ENCODE data around the gene HPCAL1.

The HPCAL1 gene

DNA sequence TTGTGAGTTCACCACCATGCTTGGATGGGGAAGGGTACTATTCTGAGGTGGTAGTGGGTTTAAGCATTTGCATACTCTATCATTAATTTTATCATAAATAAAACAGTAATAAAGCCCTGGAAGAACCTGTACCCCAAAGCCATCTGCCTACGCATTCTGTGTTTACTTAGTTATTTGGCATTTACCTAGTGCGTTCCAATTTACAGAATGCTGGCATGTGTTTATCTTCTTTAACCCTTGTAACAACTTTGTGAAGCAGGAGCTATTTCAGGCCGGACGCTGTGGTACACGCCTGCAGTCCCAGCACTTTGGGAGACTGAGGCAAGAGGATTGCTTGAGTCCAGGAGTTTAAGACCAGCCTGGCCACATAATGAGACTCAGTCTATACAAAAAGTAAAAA lies 163.2 kb downstream of the HPCAL1 start:
- DNase-seq (ENCODE audit: low read depth in 2 of 2): no peak

DNA sequence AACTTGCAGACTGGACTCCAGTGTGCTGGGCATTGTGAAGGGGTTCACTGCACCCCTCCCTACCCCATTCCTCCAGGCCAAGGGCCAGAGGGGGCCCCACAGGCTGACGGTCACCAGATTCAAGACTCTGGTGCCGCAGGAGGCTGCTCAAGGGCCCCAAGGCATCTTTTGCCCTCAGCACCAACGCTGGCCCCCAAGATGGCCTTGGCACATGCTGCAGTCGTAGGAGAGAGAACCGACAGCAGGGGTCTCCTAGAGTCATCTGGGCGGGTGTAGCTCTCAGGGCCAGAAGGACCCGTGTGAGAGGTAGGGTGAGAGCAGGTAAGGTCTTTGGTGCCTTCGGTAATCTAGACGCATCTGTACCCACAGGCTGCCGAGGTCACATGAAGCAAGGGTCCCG lies 164.1 kb downstream of the HPCAL1 start:
- no peak for DNase-seq (ENCODE audit: low read depth in 2 of 2)

DNA sequence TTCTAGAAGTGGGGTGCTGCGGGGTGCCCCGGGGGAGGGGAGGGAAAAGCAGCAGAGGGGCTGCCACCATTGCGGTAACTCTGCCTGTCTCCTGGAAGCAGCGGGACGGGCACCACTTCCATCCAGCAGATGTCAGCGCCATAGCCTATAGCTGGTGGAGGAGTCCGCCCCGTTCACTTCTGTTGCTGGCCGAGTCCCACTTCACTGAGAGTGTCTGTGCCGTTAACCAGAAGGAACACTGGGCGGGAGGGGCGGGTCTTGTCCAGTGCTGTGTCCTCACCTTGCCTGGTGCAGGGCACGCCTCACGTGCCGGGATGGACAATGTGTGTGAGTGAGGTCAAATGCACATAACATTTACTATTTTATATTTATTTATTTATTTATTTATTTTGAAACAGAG lies 164.7 kb downstream of the HPCAL1 start:
- no peak for DNase-seq (ENCODE audit: low read depth in 2 of 2)

DNA sequence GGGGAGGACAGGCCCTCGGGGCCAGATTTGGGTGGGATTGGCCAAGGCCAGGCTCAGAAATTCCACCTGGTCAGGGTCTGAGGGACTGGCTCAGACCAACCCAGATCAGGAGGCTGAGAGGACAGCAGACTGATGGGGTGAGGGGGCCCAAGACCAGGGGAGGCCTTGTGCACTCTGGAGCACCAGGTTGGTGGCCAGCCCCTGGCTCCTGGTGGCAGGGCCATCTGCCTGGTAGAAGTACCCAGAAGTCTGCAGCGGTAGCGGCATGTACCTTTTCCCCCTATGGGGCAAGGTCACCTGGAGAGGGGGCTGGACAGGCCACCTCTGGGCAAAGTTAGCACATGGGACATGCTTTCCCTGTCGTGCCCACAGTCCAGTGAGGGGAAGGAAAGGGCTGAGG lies 166.6 kb downstream of the HPCAL1 start:
- no peak for DNase-seq (ENCODE audit: low read depth in 2 of 2)

DNA sequence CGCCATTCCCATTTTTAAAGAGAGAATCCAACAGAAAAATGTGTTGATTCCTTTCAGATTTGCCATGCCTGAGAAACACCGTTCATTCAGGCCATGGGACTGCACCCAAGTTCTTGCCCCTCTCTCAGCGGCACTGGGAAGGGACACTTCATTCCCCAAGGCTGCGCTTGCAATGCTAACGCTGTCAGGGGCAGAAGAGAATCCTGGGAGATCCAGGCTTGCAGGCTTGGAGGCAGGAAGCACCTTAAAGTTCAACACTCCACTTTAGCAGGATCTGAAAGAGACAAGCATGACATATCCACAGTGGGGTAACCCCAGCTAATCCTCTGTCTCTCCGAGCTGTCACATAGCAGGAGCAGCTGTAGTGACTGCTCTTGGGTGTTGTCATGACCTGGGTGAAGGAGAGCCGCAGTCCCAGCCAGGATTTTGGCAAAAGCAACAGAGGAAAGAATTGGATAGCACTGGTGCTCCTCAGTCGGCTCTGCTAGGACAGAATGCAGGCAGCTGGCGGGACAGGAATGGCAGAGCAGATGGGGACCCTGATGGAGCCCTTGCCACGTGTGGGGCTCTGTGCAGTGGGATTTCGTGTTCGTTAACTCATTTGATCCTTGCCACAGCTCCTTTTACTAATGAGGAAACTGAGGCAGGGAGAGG lies 167.4 kb downstream of the HPCAL1 start:
- DNase-seq (ENCODE audit: low read depth in 2 of 2): no peak

DNA sequence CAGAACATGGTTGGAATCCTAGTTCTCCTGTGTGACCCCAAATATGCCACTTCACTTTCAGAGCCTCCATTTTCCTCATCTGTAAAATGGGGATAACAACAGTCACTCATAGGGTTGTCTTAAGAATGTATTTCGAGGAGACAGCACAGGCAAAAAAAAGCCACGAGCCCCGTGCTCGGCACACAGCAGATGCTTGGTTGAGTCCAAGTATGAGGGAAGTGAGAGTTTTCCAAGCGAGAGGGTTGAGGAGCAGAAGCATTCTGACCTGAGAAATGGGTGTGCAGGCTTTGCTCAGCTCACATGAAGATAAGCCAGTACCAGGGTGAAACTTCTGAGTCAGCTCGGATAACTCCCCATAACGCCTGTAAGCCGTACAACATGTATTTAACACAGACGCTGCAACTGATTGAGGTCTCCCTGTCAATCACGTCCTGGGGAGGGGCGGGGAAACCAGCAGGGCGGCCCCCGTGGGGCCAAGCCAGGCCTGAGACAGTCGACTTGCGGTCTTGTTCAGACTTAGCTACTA lies 168.4 kb downstream of the HPCAL1 start:
- DNase-seq (ENCODE audit: low read depth in 2 of 2): no peak

DNA sequence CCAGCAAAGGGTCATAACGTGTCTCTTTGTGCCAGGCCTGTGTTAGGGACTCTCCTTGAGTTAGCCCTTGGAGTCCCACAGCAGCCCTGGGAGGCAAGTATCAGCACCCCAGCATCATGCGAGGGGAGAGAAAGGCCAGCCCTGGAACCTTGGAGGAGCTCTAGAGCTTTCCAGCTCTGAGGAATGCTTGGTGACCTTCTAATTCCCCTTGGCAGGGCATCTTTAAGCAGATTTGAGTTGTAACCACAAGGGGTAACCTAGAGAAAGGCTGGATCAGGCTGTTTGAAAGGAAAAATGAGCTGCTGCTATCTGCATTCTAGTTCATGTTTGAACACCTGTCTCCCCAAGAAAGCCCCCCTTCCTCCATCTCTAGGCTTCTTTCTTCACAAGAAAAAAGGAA lies 169.3 kb downstream of the HPCAL1 start:
- no peak for DNase-seq (ENCODE audit: low read depth in 2 of 2)

DNA sequence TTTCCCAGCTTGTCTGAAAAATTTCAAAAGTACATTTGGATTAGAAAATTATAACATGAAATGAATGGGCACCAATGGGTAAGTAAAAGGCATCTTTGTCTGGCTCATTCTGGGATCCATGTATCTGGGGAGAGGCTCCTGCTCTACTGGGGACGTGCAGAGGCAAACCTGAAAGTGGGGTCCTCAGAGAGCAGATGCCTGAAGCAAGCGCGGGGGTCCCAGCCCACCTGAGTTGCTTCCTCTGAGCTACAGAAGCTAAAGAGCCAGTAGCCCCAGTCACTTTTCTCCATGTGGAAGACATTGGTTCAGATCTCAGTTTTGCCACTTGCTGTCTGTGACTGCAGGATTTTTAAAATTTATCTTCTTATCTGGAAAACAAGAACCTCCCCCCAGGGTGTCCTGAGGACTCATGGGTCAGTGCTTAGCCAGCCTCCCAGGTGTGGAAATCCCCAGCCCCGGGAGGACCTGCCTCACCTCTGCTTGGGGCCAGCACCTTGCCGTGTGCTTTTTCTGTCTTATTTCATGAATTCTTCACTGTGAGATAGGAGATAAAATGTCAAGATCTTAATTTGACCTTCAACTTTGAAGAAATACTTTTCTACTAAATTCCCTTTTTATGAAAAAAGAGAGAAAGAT lies 170.5 kb downstream of the HPCAL1 start:
- DNase-seq (ENCODE audit: low read depth in 2 of 2): no peak

DNA sequence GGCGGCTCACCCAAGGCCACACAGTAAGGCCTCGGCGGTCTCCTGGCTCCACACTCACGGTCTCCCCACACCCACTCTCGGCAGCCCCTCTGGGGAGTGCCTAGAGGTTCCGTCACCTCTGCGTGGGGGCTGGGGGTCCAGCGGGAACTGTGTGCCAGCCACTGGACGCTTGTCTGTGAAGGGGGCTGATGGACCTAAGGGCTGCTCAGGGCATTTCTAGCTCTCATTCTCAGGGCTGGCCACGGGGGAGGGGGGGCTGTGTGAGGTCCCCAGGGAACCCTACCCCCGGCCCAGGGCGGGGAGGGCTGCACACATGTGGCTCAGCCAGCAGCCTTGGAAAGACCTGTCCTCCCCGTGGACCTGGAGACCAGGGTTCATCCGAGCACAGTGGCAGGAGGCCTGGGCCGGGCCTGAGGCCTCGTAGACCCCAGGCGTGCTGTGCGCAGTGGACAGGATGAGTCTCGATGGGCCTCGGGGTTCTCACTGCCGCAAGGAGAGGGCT lies 172.6 kb downstream of the HPCAL1 start:
- DNase-seq (ENCODE audit: low read depth in 2 of 2): no peak

DNA sequence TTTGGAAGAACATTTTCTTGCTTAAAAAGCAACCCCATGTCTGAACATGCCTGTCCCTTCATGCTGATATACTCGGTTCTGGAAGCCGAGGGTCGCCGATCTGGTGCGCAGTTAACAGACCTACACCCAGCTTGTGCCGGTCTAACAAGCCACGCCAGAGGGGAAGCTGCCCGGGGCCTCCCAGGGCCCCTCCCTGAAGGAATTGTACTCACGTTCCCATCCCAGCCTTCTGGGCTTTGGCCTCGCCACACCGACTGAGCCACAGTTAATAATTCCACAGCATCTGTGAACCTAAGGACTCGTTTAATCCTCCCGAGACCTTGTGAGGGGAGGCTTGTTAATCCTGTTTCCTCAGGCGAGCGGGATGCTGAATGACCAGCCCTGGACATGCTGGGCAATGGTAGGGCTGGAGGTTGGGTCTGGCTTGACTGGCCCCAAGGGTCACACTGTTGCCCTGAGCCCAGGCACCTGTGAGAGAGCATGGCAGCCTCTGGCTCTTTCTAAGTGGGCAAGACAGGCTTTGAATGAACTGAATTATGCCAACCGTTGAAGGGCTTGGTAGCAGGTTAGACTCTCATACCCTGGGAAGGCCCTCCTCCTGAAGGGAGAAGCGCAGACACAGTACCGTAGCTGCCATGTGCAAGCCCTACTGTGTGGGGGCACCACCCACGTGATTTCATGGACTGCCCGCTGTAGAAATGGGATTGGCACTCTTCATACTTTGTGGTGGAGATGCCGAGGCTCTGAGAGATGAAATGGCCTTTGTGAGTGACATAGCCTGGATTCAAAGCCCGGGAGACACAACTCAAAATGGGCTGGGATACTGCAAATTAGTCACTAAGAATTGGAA lies 173.3 kb downstream of the HPCAL1 start:
- no peak for DNase-seq (ENCODE audit: low read depth in 2 of 2)

DNA sequence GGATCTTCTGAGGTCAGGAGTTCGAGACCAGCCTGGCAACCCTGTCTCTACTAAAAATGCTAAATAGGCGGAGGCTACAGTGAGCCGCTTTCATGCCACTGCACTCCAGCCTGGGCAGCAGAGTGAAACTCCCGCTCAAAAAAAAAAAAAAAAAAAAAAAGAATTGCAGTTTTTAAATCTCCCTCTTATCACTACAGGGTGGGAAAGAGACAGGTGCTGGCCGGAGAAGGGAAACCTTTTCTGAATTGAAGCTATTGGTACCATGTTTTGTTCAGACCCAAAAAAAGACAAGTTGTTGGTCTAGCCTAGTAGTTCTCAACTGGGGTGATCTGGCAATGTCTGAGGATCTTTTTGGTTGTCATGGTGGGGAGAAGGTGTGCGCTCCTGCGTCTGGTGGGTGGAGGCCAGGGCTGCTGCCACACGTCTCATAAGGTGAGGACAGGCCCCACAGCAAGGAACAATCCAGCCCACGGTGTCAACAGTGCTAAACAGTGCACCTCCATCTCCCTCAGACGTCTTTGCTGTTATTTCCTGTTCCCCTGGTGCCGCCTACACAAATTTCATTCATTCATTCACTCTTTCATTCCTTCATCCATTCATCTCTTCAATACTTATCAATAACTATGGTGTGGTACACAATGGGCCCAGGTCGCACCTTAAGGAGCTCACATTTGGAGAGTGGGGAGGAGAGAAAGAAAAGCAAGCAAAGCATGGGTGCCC lies 174.2 kb downstream of the HPCAL1 start:
- DNase-seq (ENCODE audit: low read depth in 2 of 2): no peak

Measured in stimulated activated CD8-positive, alpha-beta memory T cell treated with anti-CD3 and anti-CD28 coated beads, Interleukin-7, amount 100 ng/mL, for 1 hour (primary cell).